NCI-H1930 (cell line): ENCODE results near the gene IL10RA.
"Not testable (repeated sequence)": the region's sequence is repeated elsewhere in the genome, so short reads cannot be mapped to it uniquely, and the experiment has no call there.

Source experiments
- DNase-seq, 2 experiments: peaks; one replicate each; lab custom pipeline; 2025; lab: John Stamatoyannopoulos, UW

The IL10RA gene

DNA sequence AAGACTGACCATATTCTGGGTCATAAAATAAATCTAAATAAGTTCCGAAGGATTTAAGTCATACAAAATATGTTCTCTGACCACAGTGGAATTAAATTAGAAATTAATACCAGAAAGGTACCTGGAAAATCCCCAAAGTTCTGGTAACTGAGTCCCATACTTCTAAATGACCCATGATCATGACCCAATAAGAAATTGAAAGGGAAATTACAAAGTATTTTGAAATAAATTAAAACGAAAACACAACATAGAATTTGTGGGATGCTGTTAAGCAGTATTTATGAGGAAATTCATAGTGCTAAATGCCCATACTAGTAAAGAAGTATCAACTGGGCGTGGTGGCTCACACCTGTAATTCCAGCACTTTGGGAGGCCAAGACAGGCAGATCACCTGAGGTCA lies 23.4 kb upstream of the IL10RA start:
- no peak for DNase-seq

DNA sequence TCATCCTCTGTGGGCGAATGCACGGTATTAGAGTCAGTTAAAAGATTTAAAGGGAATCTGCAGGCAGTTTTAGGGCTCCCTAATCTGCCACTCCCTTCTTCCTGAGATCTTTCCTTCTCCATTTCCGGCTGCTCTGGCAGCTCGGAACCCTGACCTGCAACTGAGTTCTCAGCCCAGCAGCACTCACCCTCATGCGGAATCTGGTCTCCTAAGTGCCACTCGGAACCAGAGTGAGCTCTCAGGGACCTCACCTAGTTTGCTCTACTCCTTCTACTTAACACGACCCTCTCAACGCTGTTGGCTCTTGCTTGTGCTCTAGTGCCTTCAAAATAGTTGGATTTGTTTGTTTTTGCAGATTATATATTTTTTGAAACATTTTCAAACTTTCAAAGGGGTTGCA lies 19.3 kb upstream of the IL10RA start:
- no peak for DNase-seq

DNA sequence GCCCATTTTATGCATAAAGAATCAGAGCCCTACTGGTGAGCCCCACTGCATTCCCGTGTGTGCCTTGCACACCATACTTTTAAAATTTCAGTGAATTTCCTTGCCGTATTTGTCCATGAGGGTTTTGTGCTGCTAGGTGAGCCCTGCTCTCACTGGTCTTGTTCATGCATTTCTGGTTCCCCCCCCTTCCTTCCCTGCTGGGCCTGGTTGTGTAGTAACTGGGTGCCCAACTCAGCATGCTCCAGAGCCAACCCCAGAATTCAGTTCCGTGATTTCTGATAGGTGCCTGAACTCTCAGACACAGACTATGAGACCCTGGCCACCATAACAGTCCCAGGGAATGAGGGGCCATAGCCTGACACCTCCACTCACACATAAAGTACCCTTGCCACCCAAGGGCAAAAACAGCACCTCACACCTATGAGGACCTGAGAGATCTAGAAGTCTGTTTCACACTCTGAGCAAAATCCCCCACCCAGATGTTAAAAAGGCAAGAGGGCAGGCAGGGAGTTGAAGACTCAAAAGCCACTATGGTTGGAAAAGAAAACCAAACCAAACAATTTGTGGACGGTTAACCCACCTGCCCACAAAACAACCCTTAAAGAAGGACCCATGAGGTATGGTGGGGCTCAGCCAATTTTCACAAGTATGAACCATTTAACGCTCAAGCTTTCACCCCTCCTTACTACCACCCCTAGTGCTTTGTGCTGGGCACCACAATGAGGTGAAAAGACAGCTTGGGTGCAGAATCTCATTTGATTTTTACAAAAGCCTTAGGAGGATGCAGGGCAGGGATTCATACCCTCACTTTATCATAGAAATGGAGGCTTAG lies 16.8 kb upstream of the IL10RA start:
- no peak for DNase-seq

DNA sequence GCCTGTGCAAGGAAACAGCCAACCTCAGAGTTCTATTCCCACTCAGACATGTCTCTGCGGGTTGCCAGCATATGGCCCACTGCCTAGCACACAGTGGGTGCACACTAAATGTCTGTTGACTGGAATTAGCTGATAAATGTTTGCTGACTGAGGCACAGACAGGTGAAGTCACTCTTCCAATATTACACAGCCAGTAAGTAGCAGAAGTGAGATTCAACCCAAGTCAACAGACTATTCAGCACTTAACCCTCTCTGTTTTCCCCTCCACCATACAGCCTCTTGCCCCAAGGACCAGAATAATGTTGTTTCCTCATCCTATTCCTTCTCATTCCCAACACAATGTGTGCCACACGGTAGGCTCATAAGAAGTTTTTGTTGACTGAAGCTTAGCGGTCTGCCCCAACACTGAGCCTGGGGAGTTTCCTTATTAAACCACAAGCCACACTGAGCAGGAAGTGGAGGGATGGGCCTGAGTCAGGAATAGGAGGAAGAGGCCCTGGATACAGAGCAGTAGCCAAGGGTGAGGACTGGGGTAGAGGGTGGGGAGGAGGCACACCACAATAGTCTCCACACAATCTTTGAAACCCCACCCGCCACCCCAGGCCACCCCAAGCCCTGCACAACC lies 15.7 kb upstream of the IL10RA start:
- no peak for DNase-seq

DNA sequence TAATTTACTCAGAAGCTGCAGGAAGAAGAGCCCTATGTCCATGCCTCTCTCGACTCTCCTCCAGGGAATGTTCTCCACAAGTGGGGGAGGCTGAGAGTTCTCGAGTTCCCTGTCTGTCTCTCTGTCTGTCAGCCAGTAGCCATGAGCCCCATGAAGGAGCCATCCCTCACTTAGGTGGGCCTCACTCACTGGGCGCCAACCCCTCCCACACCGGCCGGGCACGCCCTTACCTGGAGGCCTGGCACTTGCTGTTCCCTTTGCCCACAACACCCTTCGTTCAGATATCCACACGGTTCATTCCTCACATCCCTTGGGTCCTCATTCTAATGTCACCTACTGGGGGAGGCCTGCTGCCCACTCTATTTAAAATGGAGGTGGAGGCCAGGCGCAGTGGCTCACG lies 14.2 kb upstream of the IL10RA start:
- no peak for DNase-seq

DNA sequence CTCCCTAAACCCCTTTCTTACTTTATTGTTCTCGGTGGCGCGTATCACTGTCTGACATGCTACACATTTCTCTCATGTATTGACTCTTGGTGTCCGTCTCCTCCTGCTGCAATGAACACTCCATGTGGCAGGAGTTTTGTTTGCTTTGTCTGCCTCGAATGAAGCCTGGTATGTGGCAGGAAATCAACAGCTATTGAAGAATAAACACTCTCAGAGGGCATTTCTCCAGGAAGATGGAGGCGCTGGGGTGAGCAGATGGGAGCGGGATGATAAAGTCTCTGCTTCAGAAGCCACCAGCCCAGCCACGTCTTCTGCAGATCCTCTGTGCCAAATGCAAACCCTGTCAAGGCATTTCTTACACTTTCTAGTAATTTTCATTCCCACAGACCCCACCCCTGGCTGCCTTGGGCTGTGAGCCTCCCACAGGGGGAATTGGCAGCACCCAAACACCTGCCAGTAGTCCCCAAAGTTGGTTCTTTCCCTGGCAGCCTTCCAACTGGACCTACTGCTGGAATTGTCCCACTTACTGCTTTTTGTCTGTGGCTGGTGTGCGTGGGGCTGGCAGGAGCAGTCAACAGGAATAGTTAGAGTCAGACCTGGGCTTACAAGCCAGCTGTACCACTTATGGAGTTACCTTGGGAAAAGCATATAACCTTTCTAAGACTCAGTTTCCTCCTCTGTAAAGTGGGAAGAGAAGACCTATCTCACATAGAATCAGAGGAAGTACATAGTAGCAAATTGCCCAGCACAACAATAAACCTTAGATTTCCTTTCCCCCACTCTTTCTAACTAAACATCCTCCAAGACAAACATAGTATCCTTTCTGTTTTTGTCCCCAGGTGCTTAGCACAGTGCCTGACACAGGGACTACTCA lies 13.3 kb upstream of the IL10RA start:
- DNase-seq: no peak

DNA sequence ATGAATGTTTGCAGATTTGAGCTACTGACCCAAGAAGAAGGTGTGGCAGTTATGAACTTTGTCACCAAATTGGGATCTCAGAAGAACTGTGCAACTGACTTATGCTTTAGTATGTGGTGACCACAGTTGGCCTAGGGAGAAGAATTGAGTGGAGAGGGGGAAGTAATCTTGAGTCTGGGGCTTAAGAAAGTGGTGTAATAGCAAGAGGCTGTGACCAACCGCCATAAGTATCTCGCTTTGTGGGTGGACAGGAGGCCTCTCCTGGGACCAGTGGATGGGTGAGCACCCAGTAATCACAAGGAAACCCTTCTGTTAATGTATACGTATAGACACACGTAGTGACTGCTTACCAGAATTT lies 12.7 kb upstream of the IL10RA start:
- DNase-seq: no peak

DNA sequence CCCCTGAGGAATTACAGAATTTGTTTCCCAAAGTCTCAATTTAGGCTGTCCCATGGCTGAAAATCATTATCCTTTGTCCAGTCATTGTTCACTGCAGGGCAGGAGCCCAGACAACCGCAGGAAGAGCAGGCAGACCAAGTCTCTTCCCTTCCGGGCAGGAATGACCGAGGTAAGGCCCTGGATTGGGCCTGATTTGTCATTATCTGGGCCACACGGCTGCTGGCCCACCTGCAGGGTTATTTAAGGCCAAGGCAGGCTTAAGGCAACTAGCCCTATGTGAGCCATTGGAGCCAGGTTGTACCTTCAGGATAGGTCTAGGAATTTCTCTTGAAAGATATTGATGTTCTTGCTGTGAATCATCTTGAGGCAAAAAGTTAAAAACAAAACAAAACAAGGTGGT lies 9.7 kb upstream of the IL10RA start:
- no peak for DNase-seq

DNA sequence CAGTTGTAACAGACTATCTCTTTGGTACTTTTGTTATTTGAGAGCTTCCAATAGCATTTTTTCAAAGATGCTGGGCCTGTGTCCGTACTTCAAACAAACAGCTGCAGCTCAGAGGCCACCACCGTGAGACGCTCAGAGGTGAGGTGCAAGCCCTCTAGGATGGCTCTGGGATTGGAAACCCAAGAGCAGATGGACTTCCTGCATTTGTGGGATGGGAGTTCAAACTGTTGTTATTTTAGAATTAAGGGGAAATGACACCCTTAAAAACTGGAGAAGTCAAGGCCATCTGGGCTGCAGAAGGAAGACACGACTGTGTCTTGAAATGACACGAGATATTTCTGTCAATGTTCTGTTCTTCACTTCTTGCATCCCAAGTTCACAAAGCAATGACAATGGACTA lies 9.2 kb upstream of the IL10RA start:
- DNase-seq: no peak

DNA sequence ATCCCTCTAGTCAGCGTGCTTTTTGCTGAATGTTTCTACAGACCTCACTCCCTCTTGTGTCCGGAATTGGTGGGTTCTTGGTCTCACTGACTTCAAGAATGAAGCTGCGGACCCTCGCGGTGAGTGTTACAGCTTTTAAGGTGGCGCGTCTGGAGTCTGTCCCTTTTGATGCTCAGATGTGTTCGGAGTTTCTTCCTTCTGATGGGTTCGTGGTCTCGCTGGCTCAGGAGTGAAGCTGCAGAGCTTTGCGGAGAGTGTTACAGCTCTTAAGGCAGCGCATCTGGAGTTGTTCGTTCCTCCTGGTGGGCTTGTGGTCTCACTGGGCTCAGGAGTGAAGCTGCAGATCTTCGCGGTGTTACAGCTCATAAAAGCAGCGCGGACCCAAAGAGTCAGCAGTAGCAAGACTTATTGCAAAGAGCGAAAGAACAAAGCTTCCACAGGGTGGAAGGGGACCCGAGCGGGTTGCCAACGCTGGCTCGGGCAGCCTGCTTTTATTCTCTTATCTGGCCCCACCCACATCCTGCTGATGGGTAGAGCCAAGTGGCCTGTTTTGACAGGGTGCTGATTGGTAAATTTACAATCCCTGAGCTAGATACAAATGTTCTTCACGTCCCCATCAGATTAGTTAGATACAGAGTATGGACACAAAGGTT lies 8.5 kb upstream of the IL10RA start:
- not testable (repeated sequence) for DNase-seq

DNA sequence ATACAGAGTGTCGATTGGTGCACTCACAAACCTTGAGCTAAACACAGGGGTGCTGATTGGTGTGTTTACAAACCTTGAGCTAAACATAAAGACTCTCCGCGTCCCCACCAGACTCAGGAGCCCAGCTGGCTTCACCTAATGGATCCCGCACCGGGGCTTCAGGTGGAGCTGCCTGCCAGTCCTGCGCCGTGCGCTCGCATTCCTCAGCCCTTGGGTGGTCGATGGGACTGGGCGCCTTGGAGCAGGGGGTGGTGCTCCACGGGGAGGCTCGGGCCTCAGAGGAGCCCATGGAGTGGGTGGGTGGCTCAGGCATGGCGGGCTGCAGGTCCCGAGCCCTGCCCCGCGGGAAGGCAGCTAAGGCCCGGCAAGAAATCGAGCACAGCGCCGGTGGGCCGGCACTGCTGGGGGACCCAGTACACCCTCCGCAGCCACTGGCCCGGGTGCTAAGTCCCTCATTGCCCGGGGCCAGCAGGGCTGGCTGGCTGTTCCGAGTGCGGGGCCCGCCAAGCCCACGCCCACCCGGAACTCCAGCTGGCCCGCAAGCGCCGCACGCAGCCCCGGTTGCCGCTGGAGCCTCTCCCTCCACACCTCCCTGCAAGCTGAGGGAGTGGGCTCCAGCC lies 7.8 kb upstream of the IL10RA start:
- DNase-seq: not testable (repeated sequence)

DNA sequence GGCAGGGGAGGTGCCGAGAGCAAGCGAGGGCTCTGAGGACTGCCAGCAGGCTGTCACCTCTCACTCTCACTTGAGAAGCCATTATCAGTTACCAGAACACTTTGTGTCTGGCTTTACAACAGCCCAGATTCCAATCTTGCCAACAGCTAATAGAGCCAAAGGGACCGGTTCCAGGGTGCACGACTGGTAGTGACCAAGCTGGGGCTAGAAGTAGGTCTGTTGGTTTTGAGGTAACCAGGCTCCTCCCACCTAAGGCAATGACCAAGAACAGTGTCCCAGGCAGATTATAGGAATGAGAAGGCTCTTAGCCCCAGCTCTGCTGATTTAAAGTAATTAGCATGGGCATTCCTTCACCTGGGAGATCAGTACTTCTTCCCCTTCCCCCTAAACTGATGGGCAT lies 7.2 kb upstream of the IL10RA start:
- DNase-seq: no peak

DNA sequence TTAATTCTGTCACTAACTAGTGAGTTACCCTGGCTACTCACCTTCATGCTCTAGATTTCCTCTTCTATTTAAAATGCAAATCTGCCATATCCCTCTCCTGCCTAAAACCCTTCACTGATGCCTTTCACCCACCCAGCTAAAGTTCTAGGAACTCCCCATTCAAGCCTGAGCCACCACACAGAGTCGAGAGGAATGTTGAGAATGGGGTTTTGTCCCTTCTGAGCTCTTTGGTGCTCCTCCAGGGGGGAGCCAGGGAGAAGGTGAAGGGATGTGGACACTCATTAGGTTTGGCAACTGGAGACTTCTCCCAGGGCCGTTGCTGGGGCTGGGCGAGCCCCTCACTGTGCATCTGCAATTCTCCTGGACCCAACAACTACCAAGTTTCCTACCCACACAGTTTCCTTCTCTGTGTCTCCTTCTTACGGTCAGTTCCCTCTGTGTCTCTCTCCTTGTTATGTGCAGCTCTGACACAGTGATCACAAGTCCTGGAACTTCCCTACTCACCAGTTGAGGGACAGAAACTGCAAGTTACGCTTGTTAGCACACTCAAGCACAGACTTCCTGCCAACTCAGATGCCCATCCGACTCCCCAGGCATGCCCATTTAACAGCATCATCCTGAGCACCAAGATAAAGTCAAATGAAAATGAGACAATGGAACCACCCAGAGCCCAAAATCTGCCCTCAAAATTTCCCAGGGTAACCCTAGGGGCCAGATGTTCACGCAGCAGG lies 6.5 kb upstream of the IL10RA start:
- no peak for DNase-seq

DNA sequence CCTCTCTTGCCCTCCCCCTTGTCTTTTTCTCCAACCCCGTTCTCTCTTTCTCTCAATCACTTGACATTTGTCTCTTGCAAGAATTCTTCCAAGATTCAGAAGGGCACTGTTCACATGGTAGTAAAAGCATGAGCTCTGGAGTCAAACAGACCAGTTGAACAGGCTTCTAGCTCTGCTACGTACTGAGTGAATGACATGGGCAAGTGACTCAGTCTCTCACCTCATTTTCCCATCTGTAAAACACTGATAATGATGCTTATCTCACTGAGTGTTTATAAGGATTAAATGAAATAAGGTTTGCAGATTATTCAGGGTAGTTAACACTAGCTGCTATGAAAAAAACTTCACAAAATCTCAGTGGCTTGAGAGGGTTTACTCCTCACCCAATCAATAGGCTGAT lies 5.9 kb upstream of the IL10RA start:
- no peak for DNase-seq

DNA sequence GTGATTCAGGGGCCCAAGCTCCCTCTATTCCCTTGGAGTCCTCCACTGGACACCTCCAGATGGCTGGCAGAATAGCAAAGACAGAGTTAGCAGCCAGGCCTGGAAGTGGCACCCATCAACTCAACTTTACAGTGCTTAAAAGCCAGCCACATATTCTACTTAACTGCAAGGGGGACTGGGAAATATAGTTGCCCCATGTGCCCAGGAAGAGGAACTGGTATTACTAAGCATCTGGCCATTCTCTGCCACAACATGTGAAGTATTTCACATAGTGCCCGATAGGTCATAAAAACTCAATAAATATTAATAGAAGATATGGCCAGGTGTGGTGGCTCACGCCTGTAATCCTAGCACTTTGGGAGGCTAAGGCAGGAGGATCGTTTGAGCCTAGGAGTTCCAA lies 5.5 kb upstream of the IL10RA start:
- no peak for DNase-seq

DNA sequence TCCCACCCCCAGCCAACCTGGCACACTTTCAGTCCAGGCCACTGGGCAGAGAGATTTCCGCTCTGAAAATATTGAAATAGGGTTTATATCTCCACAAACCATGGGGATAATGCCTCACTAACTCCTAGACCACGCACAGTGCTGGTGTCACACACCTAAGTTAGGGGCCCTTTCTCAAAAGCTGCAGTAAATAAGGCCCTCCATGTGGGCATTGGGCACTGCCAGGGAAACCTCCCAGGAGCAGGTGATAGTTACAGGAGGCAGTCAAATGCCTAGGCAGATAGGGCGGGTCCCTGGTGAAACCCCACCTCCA lies 3.1 kb upstream of the IL10RA start:
- no peak for DNase-seq

DNA sequence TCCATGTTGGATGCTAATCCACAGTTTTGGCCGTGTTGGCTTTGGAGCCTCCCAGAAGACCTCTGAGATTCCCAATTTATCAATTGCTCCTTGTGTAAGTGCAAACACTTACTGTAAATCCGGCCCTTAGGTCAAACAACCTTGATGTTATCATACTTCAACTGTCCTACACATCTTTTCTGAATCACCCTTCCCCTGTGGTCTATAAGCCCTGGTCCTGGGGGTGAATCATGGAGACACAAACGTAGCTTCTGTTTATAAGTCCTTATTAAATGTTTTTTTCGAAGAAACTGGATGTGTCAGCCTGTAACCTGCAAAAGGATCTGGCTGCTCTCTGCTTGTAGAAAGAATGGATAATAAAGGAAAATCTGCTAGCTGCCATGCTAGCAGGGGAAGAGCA lies 1.7 kb upstream of the IL10RA start:
- no peak for DNase-seq

DNA sequence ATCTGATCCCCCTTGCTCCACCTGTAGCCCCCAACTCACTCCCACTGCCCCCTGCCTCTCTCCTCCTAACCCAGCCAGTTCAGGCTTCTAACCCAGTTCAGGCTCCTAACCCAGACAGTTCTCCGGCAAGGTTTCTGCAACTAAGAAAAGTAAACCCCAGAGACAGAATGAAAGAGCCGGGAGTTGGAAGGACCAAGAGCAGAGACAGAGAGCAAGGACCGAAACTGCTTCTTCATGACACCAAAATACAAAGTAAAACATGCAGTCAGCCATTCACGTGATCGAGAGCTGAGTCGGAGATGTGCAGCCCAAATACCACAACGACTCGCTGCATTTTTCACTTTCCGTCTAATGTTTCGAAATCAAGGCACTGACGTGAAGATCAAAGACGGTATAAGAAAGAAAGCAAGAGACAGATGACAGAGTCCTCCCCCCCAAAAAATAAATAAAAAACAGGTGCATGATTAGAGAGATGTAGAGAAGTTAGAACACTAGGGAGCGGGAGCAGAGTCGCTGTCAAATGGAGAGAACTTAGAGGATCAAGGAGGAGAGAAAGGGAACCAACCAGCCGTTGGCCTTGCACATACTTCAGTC lies 884 bp downstream of the IL10RA start:
- DNase-seq: no peak

DNA sequence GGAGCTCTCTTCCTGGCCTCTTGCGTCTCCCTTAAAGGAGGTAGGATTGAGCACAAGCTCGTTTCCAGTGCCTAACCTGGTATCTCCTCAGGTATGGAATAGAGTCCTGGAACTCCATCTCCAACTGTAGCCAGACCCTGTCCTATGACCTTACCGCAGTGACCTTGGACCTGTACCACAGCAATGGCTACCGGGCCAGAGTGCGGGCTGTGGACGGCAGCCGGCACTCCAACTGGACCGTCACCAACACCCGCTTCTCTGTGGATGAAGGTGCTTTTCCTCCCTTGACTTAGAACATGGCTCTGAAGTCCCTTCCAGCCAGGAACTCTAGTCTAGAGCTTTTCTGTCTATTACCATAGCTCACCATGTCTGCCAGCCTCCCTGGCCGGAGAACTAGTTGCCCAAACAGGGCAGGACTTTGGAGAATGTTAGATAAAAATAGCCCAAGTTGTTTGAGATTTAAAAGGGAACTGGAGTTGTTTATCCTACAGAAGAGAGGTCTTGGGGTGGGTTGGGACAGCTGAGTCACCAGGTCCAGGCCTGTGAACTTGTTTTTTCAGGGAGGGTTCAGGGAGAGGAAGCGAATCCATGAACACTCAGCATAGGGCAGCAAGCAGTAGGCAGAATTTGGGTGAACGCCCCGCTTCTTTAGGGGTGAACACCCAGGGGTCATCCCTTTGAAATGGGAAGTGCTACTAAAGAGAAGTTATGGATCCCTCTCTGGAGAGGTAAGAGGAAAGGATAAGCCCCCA lies 3.3 kb downstream of the IL10RA start:
- no peak for DNase-seq

DNA sequence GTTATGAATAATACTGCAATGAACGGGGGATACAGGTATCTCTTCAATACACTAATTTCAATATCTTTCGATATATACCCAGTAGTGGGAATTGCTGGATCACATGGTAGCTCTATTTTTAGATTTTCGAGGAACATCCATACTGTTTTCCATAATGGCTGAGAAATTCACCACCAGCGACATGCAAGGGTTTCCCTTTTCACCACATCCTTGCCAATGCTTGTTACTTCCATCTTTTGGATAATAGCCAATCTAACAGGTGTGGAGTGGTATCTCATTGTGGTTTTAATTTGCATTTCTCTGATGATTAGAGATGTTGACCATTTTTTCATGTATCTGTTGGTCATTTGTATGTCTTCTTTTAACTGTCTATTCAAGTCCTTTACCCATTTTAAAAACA lies 5.9 kb downstream of the IL10RA start:
- DNase-seq: no peak
